Ishikawa (cell line): ENCODE data around the gene CACNA2D3.

Experiments used
- CEBPB ChIP-seq: IDR thresholded peaks from 2 replicates; pipeline ENCODE4 v1.6.1; 2012
- CREB1 ChIP-seq: IDR thresholded peaks from 2 replicates; pipeline ENCODE4 v1.6.1; 2012; ENCODE audit warnings: low read depth
- EGR1 ChIP-seq: IDR thresholded peaks from 2 replicates; pipeline ENCODE4 v1.6.1; 2012
- EP300 ChIP-seq: IDR thresholded peaks from 2 replicates; pipeline ENCODE4 v1.6.1; 2012; ENCODE audit warnings: borderline replicate concordance
- FOXM1 ChIP-seq: IDR thresholded peaks from 2 replicates; pipeline ENCODE4 v1.6.1; 2012; ENCODE audit warnings: low read depth, borderline replicate concordance
- MAX ChIP-seq: IDR thresholded peaks from 2 replicates; pipeline ENCODE4 v1.6.1; 2012
- NFIC ChIP-seq: IDR thresholded peaks from 2 replicates; pipeline ENCODE4 v1.6.1; 2012
- RAD21 ChIP-seq: IDR thresholded peaks from 2 replicates; pipeline ENCODE4 v1.6.1; 2012; ENCODE audit warnings: low read depth
- TAF1 ChIP-seq: IDR thresholded peaks from 2 replicates; pipeline ENCODE4 v1.6.1; 2012; ENCODE audit warnings: low read depth, mild to moderate bottlenecking
- TCF12 ChIP-seq: IDR thresholded peaks from 2 replicates; pipeline ENCODE4 v1.6.1; 2012; ENCODE audit warnings: low read depth
- TEAD4 ChIP-seq: IDR thresholded peaks from 2 replicates; pipeline ENCODE4 v1.6.1; 2012
- YY1 ChIP-seq: IDR thresholded peaks from 2 replicates; pipeline ENCODE4 v1.6.1; 2012; ENCODE audit warnings: low read depth
- ZBTB7A ChIP-seq: IDR thresholded peaks from 2 replicates; pipeline ENCODE4 v1.6.1; 2012; ENCODE audit warnings: low read depth
- TF ChIP-seq, protein P1 (sequence below): IDR thresholded peaks from 2 replicates; pipeline ENCODE4 v1.6.1; 2012
- TF ChIP-seq, protein P2 (sequence below): IDR thresholded peaks from 2 replicates; pipeline ENCODE4 v1.6.1; 2012; ENCODE audit warnings: low read depth, mild to moderate bottlenecking

The CACNA2D3 gene

DNA sequence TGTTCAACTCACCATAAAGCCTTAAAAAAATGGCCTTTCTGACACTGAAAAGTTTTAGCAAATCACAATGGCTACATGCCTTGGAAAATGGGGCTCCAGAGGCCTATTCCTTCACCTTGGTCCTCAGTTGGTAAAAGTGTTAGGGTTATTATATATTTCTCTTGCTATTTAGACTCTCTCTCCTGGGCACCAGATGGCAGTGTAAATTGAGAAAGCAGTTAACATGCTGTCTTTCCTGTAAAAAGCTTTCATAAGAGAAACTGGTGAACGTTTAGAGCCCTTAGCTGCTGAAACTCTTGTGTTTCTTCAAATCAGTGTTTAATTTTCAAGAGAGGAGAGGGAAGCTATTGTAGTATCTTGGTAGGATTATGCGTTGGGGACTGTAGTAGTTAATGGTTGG is 715.6 kb downstream of the CACNA2D3 start:
- TF ChIP-seq TEAD4: no peak

DNA sequence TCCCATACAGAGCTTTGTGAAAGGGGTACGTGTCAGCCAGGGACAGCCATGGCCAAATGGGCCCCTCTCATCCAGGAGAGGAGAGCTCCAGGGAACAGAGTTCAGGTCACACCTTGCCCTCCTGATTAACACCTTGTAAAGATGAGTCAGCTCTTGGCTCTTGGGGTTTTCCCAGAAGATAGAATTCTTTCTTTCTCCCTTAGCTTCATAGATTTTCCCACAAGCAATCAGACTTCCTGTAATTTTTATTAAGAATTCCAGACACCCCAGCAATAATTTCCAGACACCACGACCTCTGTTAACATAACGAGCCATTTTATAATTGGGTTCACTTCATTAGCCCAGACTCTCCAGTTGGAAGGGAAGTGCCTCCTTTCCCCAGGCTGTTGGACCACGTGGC is 719.1 kb downstream of the CACNA2D3 start:
- TF ChIP-seq TAF1 (no peak), NFIC (no peak), TCF12 (no peak), RAD21 (no peak), YY1 (no peak)
- TF ChIP-seq, protein P1, sequence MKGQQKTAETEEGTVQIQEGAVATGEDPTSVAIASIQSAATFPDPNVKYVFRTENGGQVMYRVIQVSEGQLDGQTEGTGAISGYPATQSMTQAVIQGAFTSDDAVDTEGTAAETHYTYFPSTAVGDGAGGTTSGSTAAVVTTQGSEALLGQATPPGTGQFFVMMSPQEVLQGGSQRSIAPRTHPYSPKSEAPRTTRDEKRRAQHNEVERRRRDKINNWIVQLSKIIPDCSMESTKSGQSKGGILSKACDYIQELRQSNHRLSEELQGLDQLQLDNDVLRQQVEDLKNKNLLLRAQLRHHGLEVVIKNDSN: no peak

- TF ChIP-seq FOXM1: no peak
- TF ChIP-seq MAX: no peak
Observed at GRCh38 chr3:54843352-54843751, 721.0 kb downstream of the CACNA2D3 start.

- TF ChIP-seq EP300 (no peak), MAX (no peak), TEAD4 (no peak), TAF1 (no peak), ZBTB7A (no peak), EGR1 (no peak), FOXM1 (no peak), TCF12 (no peak), RAD21 (no peak), NFIC (no peak), YY1 (no peak), CREB1 (no peak), CEBPB (no peak)
- TF ChIP-seq, protein P1: no peak
- TF ChIP-seq, protein P2, sequence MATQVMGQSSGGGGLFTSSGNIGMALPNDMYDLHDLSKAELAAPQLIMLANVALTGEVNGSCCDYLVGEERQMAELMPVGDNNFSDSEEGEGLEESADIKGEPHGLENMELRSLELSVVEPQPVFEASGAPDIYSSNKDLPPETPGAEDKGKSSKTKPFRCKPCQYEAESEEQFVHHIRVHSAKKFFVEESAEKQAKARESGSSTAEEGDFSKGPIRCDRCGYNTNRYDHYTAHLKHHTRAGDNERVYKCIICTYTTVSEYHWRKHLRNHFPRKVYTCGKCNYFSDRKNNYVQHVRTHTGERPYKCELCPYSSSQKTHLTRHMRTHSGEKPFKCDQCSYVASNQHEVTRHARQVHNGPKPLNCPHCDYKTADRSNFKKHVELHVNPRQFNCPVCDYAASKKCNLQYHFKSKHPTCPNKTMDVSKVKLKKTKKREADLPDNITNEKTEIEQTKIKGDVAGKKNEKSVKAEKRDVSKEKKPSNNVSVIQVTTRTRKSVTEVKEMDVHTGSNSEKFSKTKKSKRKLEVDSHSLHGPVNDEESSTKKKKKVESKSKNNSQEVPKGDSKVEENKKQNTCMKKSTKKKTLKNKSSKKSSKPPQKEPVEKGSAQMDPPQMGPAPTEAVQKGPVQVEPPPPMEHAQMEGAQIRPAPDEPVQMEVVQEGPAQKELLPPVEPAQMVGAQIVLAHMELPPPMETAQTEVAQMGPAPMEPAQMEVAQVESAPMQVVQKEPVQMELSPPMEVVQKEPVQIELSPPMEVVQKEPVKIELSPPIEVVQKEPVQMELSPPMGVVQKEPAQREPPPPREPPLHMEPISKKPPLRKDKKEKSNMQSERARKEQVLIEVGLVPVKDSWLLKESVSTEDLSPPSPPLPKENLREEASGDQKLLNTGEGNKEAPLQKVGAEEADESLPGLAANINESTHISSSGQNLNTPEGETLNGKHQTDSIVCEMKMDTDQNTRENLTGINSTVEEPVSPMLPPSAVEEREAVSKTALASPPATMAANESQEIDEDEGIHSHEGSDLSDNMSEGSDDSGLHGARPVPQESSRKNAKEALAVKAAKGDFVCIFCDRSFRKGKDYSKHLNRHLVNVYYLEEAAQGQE: no peak
Observed at GRCh38 chr3:54844211-54844610, 721.9 kb downstream of the CACNA2D3 start.

GRCh38 chr3:54845011-54845410 is 722.7 kb downstream of the CACNA2D3 start:
- TF ChIP-seq YY1 (no peak), TAF1 (no peak), RAD21 (no peak), EP300 (no peak), TCF12 (no peak), CREB1 (no peak), MAX (no peak)
- TF ChIP-seq, protein P2: no peak

GRCh38 chr3:54845551-54845950 is 723.2 kb downstream of the CACNA2D3 start:
- TF ChIP-seq MAX (no peak), FOXM1 (no peak), TAF1 (no peak), EGR1 (no peak), CREB1 (no peak), RAD21 (no peak), CEBPB (no peak), TCF12 (no peak), EP300 (no peak), ZBTB7A (no peak), YY1 (no peak), TEAD4 (no peak), NFIC (no peak)
- TF ChIP-seq, protein P1: no peak
- TF ChIP-seq, protein P2: no peak
